Measurements from ENCODE around the gene ANXA10. TPM values are rescaled to one million over a fixed set of nuclear protein-coding genes. Genes with fewer than 3 reads are reported as not detected.
"Not testable (repeated sequence)": the region's sequence is repeated elsewhere in the genome, so short reads cannot be mapped to it uniquely, and the experiment has no call there.

ANXA10 gene
- total RNA-seq, 1 experiment from 2014 or later = 0.24 TPM

DNA sequence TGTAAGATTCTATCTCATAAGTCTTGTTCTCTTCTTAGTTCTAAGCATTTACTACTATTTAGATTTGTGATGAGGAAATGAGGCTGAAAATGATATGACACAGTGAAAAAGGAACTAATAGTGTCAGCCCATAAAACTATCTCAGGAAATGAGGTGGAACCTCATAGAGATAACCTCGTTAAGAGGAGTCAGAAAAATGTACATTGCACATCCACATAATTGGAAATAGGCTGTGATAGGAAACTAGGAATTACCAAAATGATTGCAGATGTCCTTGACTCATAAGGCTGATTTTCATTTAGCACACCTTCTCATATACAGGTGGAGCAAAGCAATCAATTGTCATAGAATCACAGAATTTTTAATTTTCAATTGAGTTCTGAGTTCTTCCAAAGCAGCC lies 26.8 kb downstream of the ANXA10 start:
- no peak for DNase-seq (ENCODE audit: low read depth)

DNA sequence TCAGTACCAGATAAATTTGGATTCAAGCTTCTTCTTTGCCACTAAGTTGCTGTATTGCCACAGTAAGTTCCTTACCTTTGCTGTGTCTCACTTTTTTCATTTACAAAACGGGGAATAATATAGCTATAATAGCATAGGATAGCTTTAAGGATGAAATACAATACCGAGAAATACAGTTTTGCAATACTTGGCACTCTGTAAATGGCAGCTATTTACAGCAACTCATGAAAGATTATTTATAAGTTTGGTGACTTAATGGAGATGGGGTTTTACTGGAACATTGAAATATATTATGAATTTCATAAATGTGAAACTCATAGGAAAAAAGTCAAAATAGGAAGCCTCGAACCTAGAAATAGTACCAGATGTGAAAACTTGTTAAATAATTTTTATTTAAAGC lies 27.6 kb downstream of the ANXA10 start:
- DNase-seq (ENCODE audit: low read depth) = no peak

DNA sequence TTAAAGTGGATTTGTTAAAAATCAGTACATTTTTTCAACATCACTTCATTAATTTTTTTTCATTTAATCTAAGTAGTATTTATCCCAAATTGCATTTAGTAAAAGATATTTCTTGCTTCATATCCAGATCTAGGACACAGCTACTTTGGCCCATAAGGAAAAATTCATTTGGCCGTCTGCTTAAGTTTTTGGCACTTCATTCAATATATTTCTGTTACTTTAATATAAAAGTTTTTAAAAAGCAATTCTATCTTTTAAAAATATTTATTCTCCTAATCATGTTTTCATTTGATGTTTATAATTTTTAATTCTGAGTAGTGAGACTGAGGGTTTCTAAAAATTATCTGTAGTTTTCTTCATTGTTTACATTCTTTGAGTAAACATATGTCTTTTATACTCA lies 28.5 kb downstream of the ANXA10 start:
- no peak for DNase-seq (ENCODE audit: low read depth)

DNA sequence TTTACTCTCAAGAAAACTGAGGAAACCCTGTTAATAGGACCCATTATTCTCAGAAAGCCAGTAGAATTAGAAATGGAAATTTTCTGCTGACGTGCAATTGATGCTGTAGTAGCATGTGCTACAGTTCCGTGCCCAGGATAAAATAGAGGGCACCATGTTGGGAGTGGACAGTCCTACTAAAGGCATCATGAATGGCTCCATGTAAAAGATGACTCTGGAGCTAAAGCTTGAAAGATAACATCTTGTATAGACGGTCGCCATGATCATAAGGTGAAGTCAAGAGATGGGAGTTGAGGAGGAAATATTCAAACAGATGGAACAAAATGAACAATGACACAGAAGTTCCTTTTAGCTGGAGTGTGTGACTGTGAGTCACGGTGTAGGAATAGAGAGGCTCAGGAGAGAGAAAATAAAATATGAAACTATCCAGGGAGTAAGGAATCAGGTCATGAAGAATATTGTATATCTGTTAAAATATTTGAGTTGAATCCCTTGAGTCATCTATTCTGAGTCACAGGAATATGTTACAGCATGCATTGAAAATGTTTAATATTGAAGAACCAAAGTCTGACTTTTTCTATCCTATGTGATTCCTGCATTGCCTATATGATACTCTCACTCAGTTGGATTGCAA lies 31.8 kb downstream of the ANXA10 start:
- no peak for DNase-seq (ENCODE audit: low read depth)

GRCh38 chr4:168126952-168127351 lies 34.6 kb downstream of the ANXA10 start:
- DNase-seq (ENCODE audit: low read depth) = no peak

DNA sequence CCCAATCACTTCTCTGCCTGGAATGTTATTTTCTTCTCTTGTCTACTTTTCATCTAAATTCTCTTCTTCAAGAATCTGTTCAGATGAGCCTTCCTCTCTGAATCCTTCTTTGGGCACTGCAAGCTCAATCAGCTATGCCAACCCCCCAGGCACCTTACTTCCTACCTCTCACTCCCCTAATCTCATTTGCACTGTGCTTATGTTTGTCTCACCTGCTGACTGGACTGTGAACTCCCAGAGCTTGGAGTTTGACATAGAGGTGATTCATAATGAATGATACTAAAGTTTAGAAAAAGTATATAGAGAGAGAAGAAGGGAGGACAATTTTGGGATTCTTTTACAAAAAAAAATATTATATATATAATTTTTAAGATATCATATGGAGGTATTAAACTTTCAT lies 36.3 kb downstream of the ANXA10 start:
- no peak for DNase-seq (ENCODE audit: low read depth)

- no peak for DNase-seq (ENCODE audit: low read depth)
Observed at GRCh38 chr4:168129046-168129772, 36.9 kb downstream of the ANXA10 start.

- DNase-seq (ENCODE audit: low read depth) = no peak
Observed at GRCh38 chr4:168129802-168130201, 37.5 kb downstream of the ANXA10 start.

DNA sequence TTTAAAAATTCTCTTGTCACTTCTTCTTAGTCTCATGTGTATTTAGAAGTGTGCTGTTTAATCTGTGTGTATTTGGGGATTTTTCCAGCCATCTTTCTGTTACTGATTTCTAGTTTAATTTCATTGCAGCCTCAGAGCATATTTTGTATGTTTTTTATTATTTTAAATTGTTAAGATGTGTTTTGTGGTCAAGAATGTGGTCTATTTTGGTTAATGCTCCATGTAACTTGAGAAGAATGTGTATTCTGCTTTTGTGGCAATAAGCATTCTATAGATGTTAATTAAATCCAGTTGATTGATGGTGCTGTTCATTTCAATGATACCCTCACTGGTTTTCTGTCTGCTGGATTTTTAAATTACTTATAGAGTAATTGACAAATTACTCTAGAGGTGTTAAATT lies 38.9 kb downstream of the ANXA10 start:
- DNase-seq (ENCODE audit: low read depth) = no peak

GRCh38 chr4:168134651-168135050 lies 42.3 kb downstream of the ANXA10 start:
- DNase-seq (ENCODE audit: low read depth) = no peak

- not testable (repeated sequence) for DNase-seq (ENCODE audit: low read depth)
Observed at GRCh38 chr4:168135860-168136259, 43.5 kb downstream of the ANXA10 start.

DNA sequence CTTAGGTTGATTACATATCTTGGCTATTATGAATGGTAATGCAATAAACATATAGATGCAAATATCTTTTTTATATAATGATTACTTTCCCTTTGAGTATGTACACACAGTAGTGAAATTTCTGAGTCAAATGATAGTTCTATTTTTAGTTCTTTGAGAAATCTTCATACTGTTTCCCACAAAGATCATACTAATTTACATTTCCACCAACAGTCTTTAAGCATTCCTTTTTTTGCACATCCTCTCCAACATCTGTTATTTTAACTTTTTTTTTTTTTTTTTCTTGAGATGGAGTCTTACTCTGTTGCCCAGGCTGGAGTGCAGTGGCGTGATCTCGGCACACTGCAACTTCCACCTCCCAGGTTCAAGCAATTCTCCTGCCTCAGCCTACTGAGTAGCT lies 45.4 kb downstream of the ANXA10 start:
- not testable (repeated sequence) for DNase-seq (ENCODE audit: low read depth)

DNA sequence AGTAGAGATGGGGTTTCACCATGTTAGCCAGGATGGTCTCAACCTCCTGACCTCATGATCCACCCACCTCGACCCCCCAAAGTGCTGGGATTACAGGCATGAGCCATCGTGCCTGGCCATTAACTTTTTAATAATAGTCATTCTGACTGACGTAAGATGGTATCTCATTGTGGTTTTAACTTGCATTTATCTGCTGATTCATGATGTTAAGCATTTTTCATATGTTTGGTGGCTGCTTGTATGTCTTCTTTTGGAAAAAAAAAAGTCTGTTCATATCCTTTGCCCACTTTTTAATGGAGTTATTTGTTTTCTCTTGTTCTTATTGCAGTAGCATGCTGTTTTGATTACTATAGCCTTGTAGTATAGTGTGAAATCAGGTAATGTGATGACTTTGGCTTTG lies 45.8 kb downstream of the ANXA10 start:
- DNase-seq (ENCODE audit: low read depth) = peak; percentile 64

DNA sequence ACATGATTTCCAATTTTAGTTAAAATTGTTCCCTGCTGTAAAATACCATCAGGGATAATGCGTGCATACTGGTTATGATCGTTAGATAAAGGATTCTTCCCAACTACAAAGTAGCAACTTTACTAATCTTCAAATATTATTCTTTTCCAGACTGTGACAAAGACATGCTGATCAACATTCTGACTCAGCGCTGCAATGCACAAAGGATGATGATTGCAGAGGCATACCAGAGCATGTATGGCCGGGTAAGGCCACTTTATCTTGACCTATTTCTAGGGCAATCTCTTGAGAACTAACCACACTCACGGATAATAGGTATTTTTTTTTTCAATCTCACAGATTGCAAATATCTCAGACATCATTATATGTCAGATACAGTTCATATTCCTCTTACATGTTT lies 47.0 kb downstream of the ANXA10 start:
- DNase-seq (ENCODE audit: low read depth) = peak; percentile 40

DNA sequence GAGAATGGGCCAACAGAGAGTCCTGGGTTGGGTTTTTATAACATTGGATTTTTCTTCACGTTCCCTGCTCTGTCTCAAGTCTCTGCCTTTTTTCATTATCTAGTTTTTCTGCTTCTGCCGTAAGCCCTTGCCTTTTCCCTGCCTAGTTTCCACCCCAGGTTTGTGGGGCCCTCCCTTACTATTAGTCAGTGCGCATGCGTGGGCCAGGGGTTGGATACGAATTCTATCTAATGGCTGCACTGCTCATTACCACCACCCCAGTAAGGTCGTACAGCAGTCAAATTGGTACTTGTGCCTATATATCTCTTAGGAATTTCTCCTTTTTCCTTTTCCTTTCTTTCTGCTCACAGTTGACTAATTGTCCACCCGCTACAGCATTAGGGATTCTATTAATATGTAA lies 49.4 kb downstream of the ANXA10 start:
- no peak for DNase-seq (ENCODE audit: low read depth)

DNA sequence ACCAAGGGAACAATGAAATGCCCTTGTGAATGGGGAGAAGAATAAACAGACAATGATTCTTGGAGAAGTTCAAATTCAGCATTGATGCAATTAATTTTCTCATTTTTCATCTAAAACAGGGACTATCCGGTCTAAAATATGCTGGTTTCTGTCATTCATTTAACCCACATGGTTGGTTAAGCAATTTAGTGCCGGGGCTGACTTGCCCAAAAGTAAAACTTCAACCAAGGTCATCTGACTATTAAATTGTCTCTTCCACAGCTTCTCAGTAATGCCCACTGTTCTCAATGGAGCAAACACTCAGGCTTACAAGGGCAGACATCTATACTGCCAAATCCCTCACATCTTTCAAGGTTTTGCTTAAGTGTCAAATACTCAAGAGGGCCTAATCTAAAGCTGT lies 51.3 kb downstream of the ANXA10 start:
- no peak for DNase-seq (ENCODE audit: low read depth)

GRCh38 chr4:168150420-168151050 lies 58.2 kb downstream of the ANXA10 start:
- peak; percentile 29 for DNase-seq (ENCODE audit: low read depth)

DNA sequence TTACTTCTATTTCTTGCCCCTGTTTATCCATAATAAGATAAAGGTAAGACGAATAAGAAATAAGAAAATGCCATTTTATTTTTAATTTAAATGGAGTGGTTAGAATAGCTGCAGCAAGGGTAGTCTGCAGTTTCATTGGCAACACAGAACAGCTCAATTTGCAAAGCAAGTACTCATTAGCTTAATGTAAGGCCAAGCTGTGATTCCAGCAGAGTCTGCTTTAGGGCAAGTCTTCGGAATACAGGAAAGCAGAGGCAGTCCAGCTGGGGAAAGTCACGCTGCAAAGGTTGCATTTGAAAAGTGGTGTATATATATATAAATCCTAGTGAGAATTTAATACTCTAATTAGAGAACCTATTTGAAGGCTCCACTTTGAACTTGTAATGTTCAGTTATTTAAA lies 59.0 kb downstream of the ANXA10 start:
- no peak for DNase-seq (ENCODE audit: low read depth)

DNA sequence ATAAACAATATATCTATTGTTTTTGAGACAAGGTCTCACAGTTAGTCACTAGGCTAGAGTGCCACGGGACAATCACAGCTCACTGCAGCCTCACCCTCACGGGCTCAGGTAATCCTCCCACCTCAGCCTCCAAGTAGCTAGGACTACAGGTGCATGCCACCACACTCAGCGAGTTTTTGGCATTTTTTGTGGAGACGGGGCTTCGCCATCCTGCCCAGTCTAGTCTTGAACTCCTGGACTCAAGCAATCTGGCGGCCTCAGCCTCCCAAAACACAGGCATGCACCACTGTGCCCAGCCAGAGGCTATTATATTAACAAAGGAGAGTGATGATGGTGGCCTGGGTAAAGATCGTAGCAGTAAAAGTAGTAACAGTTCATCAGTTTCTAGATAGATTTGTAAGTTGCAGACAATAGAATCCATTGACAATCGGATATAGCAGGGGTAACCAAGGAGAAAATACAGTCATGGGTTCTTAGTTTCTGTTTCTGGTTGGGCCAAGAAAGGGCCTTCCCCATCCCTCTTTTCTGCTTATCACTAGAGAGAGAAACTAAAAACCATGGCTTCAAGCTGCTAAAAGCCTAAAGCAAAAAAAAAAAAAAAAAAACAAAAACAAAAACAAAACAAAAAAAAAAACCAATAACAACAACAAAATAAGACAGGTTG lies 60.6 kb downstream of the ANXA10 start:
- peak; percentile 29 for DNase-seq (ENCODE audit: low read depth)

DNA sequence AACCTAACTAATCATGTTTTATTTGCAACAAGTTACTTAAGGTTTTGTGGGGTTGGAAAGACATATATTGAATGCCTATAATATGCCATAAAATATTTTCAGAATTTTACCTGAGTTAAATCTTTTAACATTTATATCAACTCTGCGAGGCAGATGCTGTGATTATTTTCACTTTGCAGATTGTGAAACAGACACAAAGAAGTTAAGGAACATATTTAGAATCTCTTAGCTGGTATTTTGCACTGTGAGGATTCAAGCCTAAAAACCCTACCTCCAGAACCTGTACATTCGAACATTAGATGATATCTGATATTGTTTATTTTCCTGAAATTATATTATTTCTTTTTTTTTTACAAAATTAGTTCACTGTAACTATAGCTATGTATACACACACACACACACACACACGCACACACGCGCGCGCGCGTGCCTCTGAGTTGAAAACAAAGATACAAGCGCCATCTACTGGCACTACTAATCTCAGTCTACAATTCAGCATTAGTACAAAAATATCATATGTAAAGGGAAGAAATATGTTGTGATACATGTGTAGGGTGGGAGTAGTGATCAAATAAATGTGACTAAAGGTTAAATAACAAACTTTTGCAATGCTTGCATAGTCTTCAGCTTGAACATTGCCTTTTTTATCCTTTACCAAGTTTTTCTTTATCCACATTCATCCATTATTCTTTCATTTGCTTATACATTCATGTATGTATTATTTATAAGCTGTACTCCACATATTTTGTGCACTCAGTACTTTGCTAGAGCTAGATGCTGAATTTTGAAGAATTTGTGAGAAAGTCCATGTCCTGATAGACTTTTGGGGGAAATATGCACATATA lies 61.5 kb downstream of the ANXA10 start:
- DNase-seq (ENCODE audit: low read depth) = peak; percentile 77

- DNase-seq (ENCODE audit: low read depth) = no peak
Observed at GRCh38 chr4:168154546-168155277, 62.4 kb downstream of the ANXA10 start.

Data from RPMI7951 (cell line).